K562 (cell line): ENCODE data around the gene NYAP1. TPM values are rescaled to one million over a fixed set of nuclear protein-coding genes. Genes with fewer than 3 reads are reported as not detected.
A peak's percentile ranks its signal among the peaks of the same experiment; 100 is the strongest.

Experiments used
- ATF4 ChIP-seq: fragments of 450-650 bp; formaldehyde crosslinking; IDR thresholded peaks from 2 replicates; pipeline ENCODE4 v1.4.0; 2022; ENCODE audit warnings: mild to moderate bottlenecking, moderate library complexity
- CHCHD3 ChIP-seq: fragments of 250-450 bp; sonication (Bioruptor Pico); IDR thresholded peaks from 2 replicates; pipeline ENCODE4 v2.1.2; 2022; ENCODE audit warnings: mild to moderate bottlenecking
- CTCFL ChIP-seq: IDR thresholded peaks from 2 replicates; pipeline ENCODE4 v1.6.1; 2011; ENCODE audit warnings: borderline replicate concordance, low read depth, mild to moderate bottlenecking, moderate library complexity, low read length; ENCODE audit not compliant: insufficient read depth, poor library complexity, severe bottlenecking
- CUX1 ChIP-seq: fragments of 200-800 bp; sonication (Bioruptor generic); IDR thresholded peaks from 2 replicates; pipeline ENCODE4 v1.6.1; 2016; ENCODE audit warnings: missing genetic modification characterization, missing compliant biosample characterization
- GABPA ChIP-seq: fragments of 200-800 bp; sonication (Bioruptor generic); conservative IDR thresholded peaks from 2 replicates; pipeline ENCODE4 v1.6.1; 2016; ENCODE audit warnings: low read depth, missing genetic modification characterization, missing compliant biosample characterization
- HMG20B ChIP-seq: fragments of 250-450 bp; sonication (Bioruptor Pico); IDR thresholded peaks from 2 replicates; pipeline ENCODE4 v1.5.0; 2021; ENCODE audit warnings: mild to moderate bottlenecking
- LCOR ChIP-seq: sonication (generic); formaldehyde crosslinking; IDR thresholded peaks from 2 replicates; pipeline ENCODE4 v1.8.0; 2022; ENCODE audit warnings: mild to moderate bottlenecking, missing genetic modification reagents
- PATZ1 ChIP-seq: fragments of 250-450 bp; sonication (Bioruptor Pico); IDR thresholded peaks from 2 replicates; pipeline ENCODE4 v1.5.0; 2020; ENCODE audit warnings: mild to moderate bottlenecking, borderline replicate concordance
- THAP7 ChIP-seq: fragments of 250-450 bp; sonication (Bioruptor Pico); IDR thresholded peaks from 2 replicates; pipeline ENCODE4 v1.5.0; 2021
- THRB ChIP-seq: fragments of 450-650 bp; formaldehyde crosslinking; conservative IDR thresholded peaks from 2 replicates; pipeline ENCODE4 v1.4.0; 2022; ENCODE audit warnings: mild to moderate bottlenecking, missing genetic modification characterization
- ZNF395 ChIP-seq: fragments of 200-800 bp; sonication (Bioruptor generic); IDR thresholded peaks from 2 replicates; pipeline ENCODE4 v1.6.1; 2017; ENCODE audit warnings: missing genetic modification characterization, missing compliant biosample characterization
- polyA plus RNA-seq, 8 experiments: library from polyadenylated mRNA; depleted of rRNA in 4 of 8; stranded (reverse) in 5 of 8; unstranded in 3 of 8; fragments of >200 nt; fragmentation: Nextera tagmentation in 2 of 8; fragmentation: Illumina TruSeq in 1 of 8; extraction: Ambion mirVana in 2 of 8; extraction: Trizol in 1 of 8; gene quantifications; 2 replicates each; pipeline versions ENCODE4 v1.2.1 to v1.2.3, GENCODE V29; 2011 to 2014; ENCODE audit warnings: inconsistent platforms in 1 of 8, missing spikeins in 1 of 8
- total RNA-seq, 7 experiments: library from RNA; depleted of rRNA in 6 of 7; stranded (reverse); fragments of >200 nt in 6 of 7; fragmentation: Illumina TruSeq in 2 of 7; extraction: Trizol in 2 of 7; gene quantifications; 2 replicates each; pipeline versions ENCODE4 v1.2.1 to v1.2.3, GENCODE V29; 2011 to 2021; ENCODE audit warnings: low replicate concordance in 1 of 7

NYAP1 gene
- total and polyA plus RNA-seq, 9 of the 15 experiments (the other 6 are each of a cell fraction or from before 2014, with no cell fraction given), result 0.11 to 0.88 (median 0.22) TPM; not detected in 2

- TF ChIP-seq CTCFL (peak; percentile 98), LCOR (no peak), ATF4 (CRISPR knock-in tag) (peak; percentile 56; the same call in 1 of the 2 replicates), CUX1 (CRISPR knock-in tag) (no peak), THRB (no peak), PATZ1 (CRISPR knock-in tag) (no peak), ZNF395 (no peak), THAP7 (0 out of 2 replicates have a peak, but pooled peaks have one; percentile 59), CHCHD3 (CRISPR knock-in tag) (no peak), GABPA (tag) (peak; percentile 48), HMG20B (CRISPR knock-in tag) (no peak)
Measured at GRCh38 chr7:100483090-100483721, 521 bp upstream of the NYAP1 start (continued).
